Mesendoderm (in vitro differentiated cells): ENCODE measurements around the gene FOXD4L6.
"Not testable (repeated sequence)": the region's sequence is repeated elsewhere in the genome, so short reads cannot be mapped to it uniquely, and the experiment has no call there.

Source experiments
- DNase-seq: peaks from one replicate; pipeline ENCODE4 v3.0.0; 2013
- H2AK5ac ChIP-seq: 2 replicates; pipeline ENCODE4 v1.6.1; 2013; ENCODE audit warnings: low read length, inconsistent platforms
- H2BK120ac ChIP-seq: 2 replicates; pipeline ENCODE4 v1.6.1; 2013; ENCODE audit warnings: low read depth, mild to moderate bottlenecking, low read length, moderate library complexity, mixed read lengths
- H2BK15ac ChIP-seq: replicated peaks from 2 replicates; pipeline ENCODE4 v1.6.1; 2013; ENCODE audit warnings: low read depth, mild to moderate bottlenecking, moderate library complexity
- H2BK5ac ChIP-seq: 2 replicates; pipeline ENCODE4 v1.6.1; 2013; ENCODE audit warnings: low read length, inconsistent platforms
- H3K18ac ChIP-seq: 2 replicates; pipeline ENCODE4 v1.6.1; 2013; ENCODE audit warnings: mild to moderate bottlenecking, low read length, mixed read lengths
- H3K23ac ChIP-seq: one replicate; pipeline ENCODE4 v1.6.1; 2013; ENCODE audit warnings: low read length
- H3K27ac ChIP-seq: 2 replicates; pipeline ENCODE4 v1.5.1; 2013; ENCODE audit warnings: low read depth, mild to moderate bottlenecking, inconsistent platforms, low read length, moderate library complexity
- H3K27me3 ChIP-seq: 2 replicates; pipeline ENCODE4 v1.6.1; 2013; ENCODE audit warnings: low read length, control low read depth, mild to moderate bottlenecking, inconsistent platforms; ENCODE audit not compliant: insufficient read depth, poor library complexity
- H3K36me3 ChIP-seq: 2 replicates; pipeline ENCODE4 v1.6.1; 2013; ENCODE audit warnings: low read length, inconsistent platforms; ENCODE audit not compliant: control insufficient read depth, insufficient read depth
- H3K4ac ChIP-seq: one replicate; pipeline ENCODE4 v1.6.1; 2013; ENCODE audit warnings: low read depth, mild to moderate bottlenecking, low read length, moderate library complexity
- H3K4me1 ChIP-seq: 2 replicates; pipeline ENCODE4 v1.6.1; 2013; ENCODE audit warnings: low read depth, low read length, inconsistent platforms; ENCODE audit not compliant: control insufficient read depth
- H3K4me2 ChIP-seq: 2 replicates; pipeline ENCODE4 v1.6.1; 2013; ENCODE audit warnings: low read length
- H3K4me3 ChIP-seq: 2 replicates; pipeline ENCODE4 v1.5.1; 2013; ENCODE audit warnings: mild to moderate bottlenecking, low read length
- H3K56ac ChIP-seq: one replicate; pipeline ENCODE4 v1.6.1; 2013; ENCODE audit warnings: low read length
- H3K79me1 ChIP-seq: 2 replicates; pipeline ENCODE4 v1.6.1; 2013; ENCODE audit warnings: low read length, inconsistent platforms
- H3K79me2 ChIP-seq: 2 replicates; pipeline ENCODE4 v1.6.1; 2013; ENCODE audit warnings: mild to moderate bottlenecking, low read length; ENCODE audit not compliant: control insufficient read depth, insufficient read depth
- H3K9ac ChIP-seq: 2 replicates; pipeline ENCODE4 v1.6.1; 2013; ENCODE audit warnings: low read length, inconsistent platforms
- H4K5ac ChIP-seq: one replicate; pipeline ENCODE4 v1.6.1; 2013; ENCODE audit warnings: low read length
- H4K8ac ChIP-seq: one replicate; pipeline ENCODE4 v1.6.1; 2013; ENCODE audit warnings: low read depth, mild to moderate bottlenecking, control low read depth, low read length, moderate library complexity
- WGBS: extraction: QIAGEN DNeasy Blood & Tissue Kit; methylation state at CpG from one replicate; pipeline ENCODE4 v1.1.7; 2013; ENCODE audit warnings: low lambda C conversion rate, missing lambda C conversion rate; ENCODE audit not compliant: insufficient coverage; ENCODE audit errors: extremely low coverage; 5-methylcytosine and 5-hydroxymethylcytosine counted together

The FOXD4L6 gene

DNA sequence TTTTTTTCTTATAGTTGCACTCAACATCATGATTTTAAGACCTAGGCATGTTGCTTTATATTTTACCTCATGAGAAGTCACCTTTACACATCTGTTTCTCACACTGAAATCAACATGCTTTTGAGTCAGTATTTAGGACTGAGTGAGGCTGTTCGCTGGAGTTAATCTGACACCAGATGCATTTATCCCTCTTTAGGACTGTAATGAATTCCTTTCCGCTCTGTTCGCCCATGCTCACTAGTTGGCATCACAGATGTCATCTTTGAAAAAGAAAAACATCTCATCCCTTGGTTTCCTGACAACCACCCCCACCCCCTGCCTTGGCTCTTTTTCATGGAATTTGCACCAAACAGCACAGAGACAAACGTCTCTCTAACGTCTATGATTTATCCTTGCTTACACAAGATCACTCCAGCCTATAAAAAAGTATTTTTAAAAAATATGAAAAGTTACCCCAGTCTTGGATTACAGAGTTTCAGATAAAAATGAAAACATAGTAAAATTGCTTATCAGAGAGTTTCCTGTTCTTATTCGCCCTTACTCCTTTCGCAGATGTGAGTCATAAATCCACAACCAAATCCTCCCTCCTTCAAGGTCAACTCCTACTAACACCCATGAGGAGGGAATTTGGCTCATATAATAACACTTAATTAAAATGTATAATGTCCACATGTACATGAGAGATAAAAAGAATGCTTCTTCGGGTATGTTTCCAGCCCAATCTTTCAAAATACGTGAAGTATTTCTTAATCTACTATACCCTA lies 34.3 kb downstream of the FOXD4L6 start:
- H4K8ac ChIP-seq, H3K23ac ChIP-seq, H3K18ac ChIP-seq, H3K4me3 ChIP-seq, H2AK5ac ChIP-seq, H3K4ac ChIP-seq, H2BK120ac ChIP-seq, H2BK5ac ChIP-seq, H3K79me1 ChIP-seq, H3K9ac ChIP-seq, H3K27ac ChIP-seq, H3K4me1 ChIP-seq, DNase-seq, H3K36me3 ChIP-seq, H3K56ac ChIP-seq, H2BK15ac ChIP-seq, H4K5ac ChIP-seq, H3K4me2 ChIP-seq, H3K79me2 ChIP-seq, H3K27me3 ChIP-seq: not testable (repeated sequence)
- no CpG with 5 or more reads among the region's 9 CpGs for WGBS

DNA sequence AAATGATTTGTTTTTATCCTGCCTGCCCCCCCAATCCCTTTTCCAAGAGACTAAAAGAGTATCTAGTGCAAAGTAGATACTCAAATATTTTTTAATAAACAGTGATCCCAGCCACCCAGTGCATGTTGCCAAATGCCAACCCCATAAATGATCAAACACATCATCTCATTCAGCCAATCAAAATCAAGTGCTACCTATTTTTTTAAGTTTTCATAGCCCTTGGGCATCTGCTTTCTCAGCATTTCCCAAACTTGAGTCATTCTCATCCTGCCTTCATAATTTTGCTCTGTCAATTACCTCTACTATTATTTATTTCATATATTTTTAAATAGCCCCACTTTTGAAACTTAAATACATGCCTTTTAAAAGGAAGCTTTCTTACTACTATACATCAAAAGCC lies 37.6 kb downstream of the FOXD4L6 start:
- not testable (repeated sequence) for H2BK120ac ChIP-seq, H3K18ac ChIP-seq, H3K23ac ChIP-seq, H3K4ac ChIP-seq, H2BK5ac ChIP-seq, H3K9ac ChIP-seq, H3K4me2 ChIP-seq, H3K4me3 ChIP-seq, DNase-seq, H2AK5ac ChIP-seq, H3K79me1 ChIP-seq, H4K5ac ChIP-seq, H3K4me1 ChIP-seq, H4K8ac ChIP-seq, H3K27ac ChIP-seq, H3K36me3 ChIP-seq, H3K79me2 ChIP-seq, H3K56ac ChIP-seq, H3K27me3 ChIP-seq, H2BK15ac ChIP-seq

DNA sequence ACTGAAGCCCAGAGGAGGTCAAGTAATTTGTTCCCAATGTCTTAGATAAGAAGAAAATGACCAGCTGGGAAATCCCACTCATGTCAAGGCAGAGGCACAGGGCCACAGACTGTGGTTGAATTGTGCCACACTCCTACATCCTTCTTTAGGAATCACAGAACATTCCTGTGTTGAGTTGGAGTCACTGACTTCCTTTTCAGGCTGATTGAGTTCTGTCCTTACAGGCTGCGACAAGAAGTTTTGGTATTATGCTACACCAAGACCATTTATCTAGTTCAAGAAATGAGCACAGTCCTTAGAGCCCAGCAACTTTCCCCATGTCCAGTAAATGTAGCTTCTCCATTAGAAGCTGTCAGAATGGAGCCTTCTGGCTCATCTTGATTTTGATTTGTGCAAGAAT lies 38.1 kb downstream of the FOXD4L6 start:
- not testable (repeated sequence) for H3K79me2 ChIP-seq, H3K56ac ChIP-seq, H3K9ac ChIP-seq, H3K4me3 ChIP-seq, DNase-seq, H3K23ac ChIP-seq, H3K4me1 ChIP-seq, H2BK5ac ChIP-seq, H4K5ac ChIP-seq, H3K4ac ChIP-seq, H2BK120ac ChIP-seq, H4K8ac ChIP-seq, H3K27me3 ChIP-seq, H2BK15ac ChIP-seq, H3K36me3 ChIP-seq, H2AK5ac ChIP-seq, H3K27ac ChIP-seq, H3K4me2 ChIP-seq, H3K18ac ChIP-seq, H3K79me1 ChIP-seq
- no CpG with 5 or more reads among the region's 1 CpG for WGBS

DNA sequence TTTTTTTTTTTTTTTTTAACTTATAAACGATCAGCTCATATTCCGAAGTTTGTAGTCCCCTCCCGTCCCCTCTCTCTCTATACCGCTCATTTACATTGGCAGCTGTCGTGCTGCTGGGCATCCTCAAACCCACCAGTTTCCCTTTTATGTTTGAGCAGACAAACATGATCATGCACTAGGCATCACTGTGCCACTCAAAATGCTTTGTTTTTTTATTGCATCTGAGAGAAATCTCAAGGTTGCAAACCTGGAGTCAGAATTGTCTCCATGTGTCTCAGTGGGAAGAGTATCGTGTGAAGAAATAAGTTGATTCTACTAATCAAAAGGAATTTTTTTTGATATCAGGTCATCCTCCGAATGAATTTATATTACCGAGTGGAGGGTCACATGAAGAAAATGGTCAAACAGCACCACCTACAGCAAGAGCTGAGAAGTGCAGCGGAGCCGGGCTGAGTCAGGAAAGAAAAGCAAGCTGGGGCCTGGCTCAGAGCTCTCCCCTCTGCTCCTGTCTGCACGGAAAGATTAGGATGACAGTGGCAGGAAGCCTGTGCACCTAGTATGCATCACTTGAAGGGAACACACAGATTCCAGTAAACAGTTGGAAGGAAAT lies 39.9 kb downstream of the FOXD4L6 start:
- not testable (repeated sequence) for H3K4me1 ChIP-seq, H3K4me3 ChIP-seq, H3K18ac ChIP-seq, H3K4me2 ChIP-seq, H2BK120ac ChIP-seq, H3K79me1 ChIP-seq, H3K4ac ChIP-seq, H3K23ac ChIP-seq, H3K56ac ChIP-seq, H4K5ac ChIP-seq, DNase-seq, H2AK5ac ChIP-seq, H3K36me3 ChIP-seq, H3K79me2 ChIP-seq, H3K9ac ChIP-seq, H3K27ac ChIP-seq, H4K8ac ChIP-seq, H2BK15ac ChIP-seq, H2BK5ac ChIP-seq, H3K27me3 ChIP-seq
- no CpG with 5 or more reads among the region's 11 CpGs for WGBS

DNA sequence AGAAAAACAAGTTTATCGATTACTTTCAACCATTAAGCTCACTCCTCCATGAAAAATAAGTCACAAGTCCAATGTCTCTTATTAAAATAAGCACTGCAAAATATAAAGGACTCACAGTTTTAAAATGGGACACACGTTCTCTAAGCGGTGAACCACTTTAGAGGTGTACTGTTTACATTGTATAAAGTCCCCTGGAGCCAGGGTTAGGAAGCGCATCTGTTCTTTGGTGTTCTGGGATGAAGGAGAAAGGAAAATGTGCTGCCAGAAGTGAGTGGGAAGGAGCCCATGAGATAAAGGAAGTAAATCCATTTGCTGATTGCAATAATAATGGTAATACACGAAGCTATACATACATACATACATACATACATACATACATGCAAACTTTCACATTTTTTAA lies 40.6 kb downstream of the FOXD4L6 start:
- not testable (repeated sequence) for H3K79me1 ChIP-seq, H3K4me2 ChIP-seq, H2AK5ac ChIP-seq, H3K79me2 ChIP-seq, H3K4me3 ChIP-seq, H3K23ac ChIP-seq, H3K56ac ChIP-seq, H2BK120ac ChIP-seq, H3K4me1 ChIP-seq, H3K9ac ChIP-seq, H3K27ac ChIP-seq, DNase-seq, H4K5ac ChIP-seq, H2BK5ac ChIP-seq, H4K8ac ChIP-seq, H3K36me3 ChIP-seq, H3K18ac ChIP-seq, H3K27me3 ChIP-seq, H3K4ac ChIP-seq, H2BK15ac ChIP-seq
- WGBS: no CpG with 5 or more reads among the region's 5 CpGs
